ENCODE data around the gene TMEM200B. TPM values are rescaled to one million over a fixed set of nuclear protein-coding genes. Genes with fewer than 3 reads are reported as not detected.

The TMEM200B gene
- total RNA-seq, result 17.7 and 18.5 TPM in 2 replicates
- polyA plus RNA-seq, result 12.6 and 20.8 TPM in 2 replicates
- polyA plus RNA-seq (2012), result 15.5 and 22.1 TPM in 2 replicates
- 7.3 and 10.5 TPM in 2 replicates for polyA minus RNA-seq (ENCODE audit: low replicate concordance)

DNA sequence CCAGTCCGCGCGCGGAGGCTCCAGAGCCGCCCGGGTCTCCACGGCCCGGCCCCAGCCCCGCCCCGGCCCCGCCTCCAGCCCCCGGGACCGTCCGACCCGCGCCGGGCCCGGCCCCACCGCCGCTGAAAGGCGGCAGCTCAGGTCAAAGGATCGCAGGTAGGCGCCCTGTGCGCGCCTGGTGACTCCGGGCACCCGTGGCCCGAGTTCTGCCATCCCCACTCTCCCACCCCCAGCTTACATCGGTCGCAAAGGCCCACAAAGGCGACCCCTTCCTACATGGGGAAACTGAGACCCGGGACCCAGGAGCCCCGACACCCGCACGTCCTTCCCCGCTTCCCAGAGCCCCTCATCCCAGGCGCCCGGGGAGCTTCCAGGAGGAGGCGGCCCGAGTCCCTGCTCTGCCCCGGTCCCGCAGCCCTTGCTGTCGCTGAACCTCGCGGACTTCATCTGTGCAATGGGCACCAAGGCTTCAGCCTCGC, at the start of gene TMEM200B:
Gene TMEM200B, minus strand, starts transcription at position 17 of the 479 bp plus-strand sequence. CDS start 2,075 bp downstream, outside the sequence.
- no peak for DNase-seq (ENCODE audit: low read depth in 2 of 2)
- Histone ChIP-seq H3K79me2 (ENCODE audit: control insufficient read depth, insufficient read depth, low read length) (peaks cover 24% of the 10 kb centered on the region), H2AFZ (ENCODE audit: low read length) (no peak within 1 kb of the TSS), H3K9ac (ENCODE audit: insufficient read depth, low read length) (peak within 1 kb of the TSS; percentile 90), H3K4me2 (ENCODE audit: extremely low read depth, insufficient read depth, low read length) (peak within 1 kb of the TSS; percentile 83), H3K9me3 (ENCODE audit: control insufficient read depth, insufficient read depth, low read depth, low read length) (no peaks in the 10 kb centered on the region), H3K4me1 (ENCODE audit: control insufficient read depth, extremely low read depth, insufficient read depth, low read length) (peaks cover 9% of the 10 kb centered on the region), H4K20me1 (ENCODE audit: control insufficient read depth, extremely low read depth, insufficient read depth, low read length) (no peaks in the 10 kb centered on the region), H3K4me3 (replicated peaks in 1 of 4; ENCODE audit: control extremely low read depth in 1 of 4, insufficient read depth in 1 of 4, low read depth in 3 of 4, low read length in 4 of 4) (peak within 1 kb of the TSS; percentile 64 to 77 (median 70)), H3K27ac (ENCODE audit: insufficient read depth, low read length) (peak within 1 kb of the TSS; percentile 81), H3K36me3 (ENCODE audit: control insufficient read depth, insufficient read depth, low read length) (peaks cover 7% of the 10 kb centered on the region), H3K27me3 (ENCODE audit: control insufficient read depth, insufficient read depth, low read length) (no peaks in the 10 kb centered on the region)
- TF ChIP-seq, protein P1, sequence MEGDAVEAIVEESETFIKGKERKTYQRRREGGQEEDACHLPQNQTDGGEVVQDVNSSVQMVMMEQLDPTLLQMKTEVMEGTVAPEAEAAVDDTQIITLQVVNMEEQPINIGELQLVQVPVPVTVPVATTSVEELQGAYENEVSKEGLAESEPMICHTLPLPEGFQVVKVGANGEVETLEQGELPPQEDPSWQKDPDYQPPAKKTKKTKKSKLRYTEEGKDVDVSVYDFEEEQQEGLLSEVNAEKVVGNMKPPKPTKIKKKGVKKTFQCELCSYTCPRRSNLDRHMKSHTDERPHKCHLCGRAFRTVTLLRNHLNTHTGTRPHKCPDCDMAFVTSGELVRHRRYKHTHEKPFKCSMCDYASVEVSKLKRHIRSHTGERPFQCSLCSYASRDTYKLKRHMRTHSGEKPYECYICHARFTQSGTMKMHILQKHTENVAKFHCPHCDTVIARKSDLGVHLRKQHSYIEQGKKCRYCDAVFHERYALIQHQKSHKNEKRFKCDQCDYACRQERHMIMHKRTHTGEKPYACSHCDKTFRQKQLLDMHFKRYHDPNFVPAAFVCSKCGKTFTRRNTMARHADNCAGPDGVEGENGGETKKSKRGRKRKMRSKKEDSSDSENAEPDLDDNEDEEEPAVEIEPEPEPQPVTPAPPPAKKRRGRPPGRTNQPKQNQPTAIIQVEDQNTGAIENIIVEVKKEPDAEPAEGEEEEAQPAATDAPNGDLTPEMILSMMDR (conservative IDR thresholded peaks at IDR 0.05 in 1 of 2, IDR thresholded peaks at IDR 0.05 in 1 of 2; ENCODE audit: low read depth in 1 of 2, low read length in 2 of 2), result no peak
- no peak for TF ChIP-seq EZH2 (IDR thresholded peaks at IDR 0.05; ENCODE audit: low read length, missing control alignments)

DNA sequence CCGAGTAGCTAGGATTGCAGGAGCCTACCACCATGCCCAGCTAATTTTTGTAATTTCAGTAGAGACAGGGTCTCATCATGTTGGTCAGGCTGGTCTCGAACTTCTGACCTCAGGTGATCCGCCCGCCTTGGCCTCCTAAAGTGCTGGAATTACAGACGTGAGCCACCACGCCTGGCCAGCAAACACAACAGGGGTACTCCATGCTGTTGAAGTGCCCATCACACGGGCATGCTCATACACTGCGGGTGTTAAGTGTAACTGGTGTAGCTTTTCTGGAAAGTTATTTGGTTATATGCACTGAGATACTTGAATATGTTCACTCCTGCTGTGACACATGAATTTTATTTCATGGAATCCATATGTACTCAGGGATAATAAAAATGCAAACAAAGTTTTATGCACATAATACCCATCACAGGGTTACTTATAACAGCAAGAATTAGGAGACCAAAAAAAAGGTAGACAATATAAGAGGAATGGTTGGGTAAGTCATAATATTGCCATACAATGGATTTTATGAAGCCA, 48.8 kb upstream of the TMEM200B start:
- Histone ChIP-seq H2AFZ (ENCODE audit: low read length) (no peak overlapping the region), H3K79me2 (ENCODE audit: control insufficient read depth, insufficient read depth, low read length) (peaks cover 96% of the 10 kb centered on the region), H3K4me2 (ENCODE audit: extremely low read depth, insufficient read depth, low read length) (no peak overlapping the region), H3K9me3 (ENCODE audit: control insufficient read depth, insufficient read depth, low read depth, low read length) (no peaks in the 10 kb centered on the region), H3K27me3 (ENCODE audit: control insufficient read depth, insufficient read depth, low read length) (no peaks in the 10 kb centered on the region), H3K4me1 (ENCODE audit: control insufficient read depth, extremely low read depth, insufficient read depth, low read length) (peaks cover 8% of the 10 kb centered on the region), H4K20me1 (ENCODE audit: control insufficient read depth, extremely low read depth, insufficient read depth, low read length) (peaks cover 4% of the 10 kb centered on the region), H3K9ac (ENCODE audit: insufficient read depth, low read length) (no peak overlapping the region), H3K27ac (ENCODE audit: insufficient read depth, low read length) (no peak overlapping the region), H3K36me3 (ENCODE audit: control insufficient read depth, insufficient read depth, low read length) (peaks cover 1% of the 10 kb centered on the region), H3K4me3 (replicated peaks in 1 of 4; ENCODE audit: control extremely low read depth in 1 of 4, insufficient read depth in 1 of 4, low read depth in 3 of 4, low read length in 4 of 4) (no peak overlapping the region)
- no peak for DNase-seq (ENCODE audit: low read depth in 2 of 2)
- TF ChIP-seq, protein P1 (conservative IDR thresholded peaks at IDR 0.05 in 1 of 2, IDR thresholded peaks at IDR 0.05 in 1 of 2; ENCODE audit: low read depth in 1 of 2, low read length in 2 of 2), result no peak
- no peak for TF ChIP-seq EZH2 (IDR thresholded peaks at IDR 0.05; ENCODE audit: low read length, missing control alignments)

- peaks cover 1% of the 10 kb centered on the region for H3K36me3 ChIP-seq (ENCODE audit: control insufficient read depth, insufficient read depth, low read length)
- TF ChIP-seq, protein P1 (conservative IDR thresholded peaks at IDR 0.05 in 1 of 2, IDR thresholded peaks at IDR 0.05 in 1 of 2; ENCODE audit: low read depth in 1 of 2, low read length in 2 of 2), result no peak
- no peak for TF ChIP-seq EZH2 (IDR thresholded peaks at IDR 0.05; ENCODE audit: low read length, missing control alignments)
- no peak overlapping the region for H3K9ac ChIP-seq (ENCODE audit: insufficient read depth, low read length)
- H3K79me2 ChIP-seq (ENCODE audit: control insufficient read depth, insufficient read depth, low read length), result peaks cover 96% of the 10 kb centered on the region
- H2AFZ ChIP-seq (ENCODE audit: low read length), result no peak overlapping the region
- no peaks in the 10 kb centered on the region for H3K9me3 ChIP-seq (ENCODE audit: control insufficient read depth, insufficient read depth, low read depth, low read length)
- no peak overlapping the region for H3K4me3 ChIP-seq (replicated peaks in 1 of 4; ENCODE audit: control extremely low read depth in 1 of 4, insufficient read depth in 1 of 4, low read depth in 3 of 4, low read length in 4 of 4)
- H4K20me1 ChIP-seq (ENCODE audit: control insufficient read depth, extremely low read depth, insufficient read depth, low read length), result peaks cover 4% of the 10 kb centered on the region
- H3K4me2 ChIP-seq (ENCODE audit: extremely low read depth, insufficient read depth, low read length), result no peak overlapping the region
- H3K27ac ChIP-seq (ENCODE audit: insufficient read depth, low read length), result no peak overlapping the region
- H3K27me3 ChIP-seq (ENCODE audit: control insufficient read depth, insufficient read depth, low read length), result no peaks in the 10 kb centered on the region
- DNase-seq (ENCODE audit: low read depth in 2 of 2), result no peak
- H3K4me1 ChIP-seq (ENCODE audit: control insufficient read depth, extremely low read depth, insufficient read depth, low read length), result peaks cover 4% of the 10 kb centered on the region
Measured at GRCh38 chr1:29171521-29171920, 47.8 kb upstream of the TMEM200B start.

All from fibroblast of lung (primary cell).